Fibroblast of skin of back (primary cell): ENCODE measurements around the gene TMEFF2.
A peak's percentile ranks its signal among the peaks of the same experiment; 100 is the strongest.

Source experiments
- DNase-seq: peaks from one replicate; pipeline ENCODE4 v3.0.0-alpha.2; 2013

The TMEFF2 gene

GRCh38 chr2:192060161-192060560 is 134.6 kb downstream of the TMEFF2 start:
- DNase-seq, result no peak

GRCh38 chr2:192059266-192059665 is 135.5 kb downstream of the TMEFF2 start:
- DNase-seq, result no peak

GRCh38 chr2:192053921-192054320 is 140.8 kb downstream of the TMEFF2 start:
- no peak for DNase-seq

- no peak for DNase-seq
These were observed 143.2 kb downstream of the TMEFF2 start for GRCh38 chr2:192051533-192051932.

GRCh38 chr2:192049362-192049761 is 145.4 kb downstream of the TMEFF2 start:
- no peak for DNase-seq

GRCh38 chr2:192047315-192048107 is 147.2 kb downstream of the TMEFF2 start:
- no peak for DNase-seq

GRCh38 chr2:192044496-192044895 is 150.2 kb downstream of the TMEFF2 start:
- no peak for DNase-seq

- no peak for DNase-seq
These were observed 151.4 kb downstream of the TMEFF2 start for GRCh38 chr2:192043216-192043870.

DNA sequence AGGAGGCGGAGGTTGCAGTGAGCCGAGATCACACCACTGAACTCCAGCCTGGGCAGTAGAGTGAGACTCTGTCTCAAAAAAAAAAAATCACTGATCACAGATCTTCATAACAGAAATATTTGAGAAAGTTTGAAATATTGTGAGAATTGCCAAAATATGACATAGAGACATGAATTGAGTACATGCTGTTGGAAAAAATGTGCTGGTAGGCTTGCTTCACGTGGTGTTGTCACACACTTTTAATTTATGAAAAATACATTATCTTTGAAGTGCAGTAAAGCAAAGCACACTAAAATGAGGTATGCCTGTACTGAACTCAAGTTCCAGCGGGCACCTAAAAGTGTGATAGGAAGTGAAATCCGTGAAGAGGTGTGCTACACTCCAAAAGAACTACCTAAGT is 152.6 kb downstream of the TMEFF2 start:
- no peak for DNase-seq

GRCh38 chr2:192038110-192038509 is 156.6 kb downstream of the TMEFF2 start:
- no peak for DNase-seq

DNA sequence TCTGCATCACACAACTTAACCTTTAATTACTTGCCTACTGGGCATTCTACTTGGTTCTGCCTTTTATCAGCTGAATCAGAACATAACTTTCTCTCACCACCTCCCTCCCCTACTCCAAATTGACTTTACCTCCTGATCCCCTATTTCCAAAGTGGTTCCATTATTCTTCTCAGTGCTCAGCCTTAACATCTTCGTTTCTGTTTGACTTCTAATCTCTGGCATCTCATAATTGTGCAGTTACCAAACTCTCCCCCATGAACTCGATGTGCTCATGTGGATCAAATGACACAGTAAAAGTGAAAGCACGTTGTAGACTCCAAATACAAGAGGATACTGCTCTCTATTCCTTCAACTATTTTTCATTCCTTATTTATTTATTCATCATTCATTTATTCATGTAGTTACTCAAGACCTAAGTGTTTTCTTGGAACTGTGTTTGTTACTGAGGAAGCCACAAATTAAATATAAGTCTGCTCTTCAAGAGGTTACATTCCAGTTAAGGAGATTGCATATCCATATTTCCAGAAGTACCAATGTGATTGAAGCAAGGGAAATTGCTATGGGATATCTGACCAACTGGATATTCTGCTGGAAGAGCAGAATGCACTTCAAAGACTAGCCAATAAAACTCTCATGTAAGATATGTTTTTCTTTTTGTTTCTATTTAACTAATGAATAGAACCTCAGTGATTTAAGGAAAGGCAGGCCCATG is 158.8 kb downstream of the TMEFF2 start:
- DNase-seq, result peak; percentile 27

DNA sequence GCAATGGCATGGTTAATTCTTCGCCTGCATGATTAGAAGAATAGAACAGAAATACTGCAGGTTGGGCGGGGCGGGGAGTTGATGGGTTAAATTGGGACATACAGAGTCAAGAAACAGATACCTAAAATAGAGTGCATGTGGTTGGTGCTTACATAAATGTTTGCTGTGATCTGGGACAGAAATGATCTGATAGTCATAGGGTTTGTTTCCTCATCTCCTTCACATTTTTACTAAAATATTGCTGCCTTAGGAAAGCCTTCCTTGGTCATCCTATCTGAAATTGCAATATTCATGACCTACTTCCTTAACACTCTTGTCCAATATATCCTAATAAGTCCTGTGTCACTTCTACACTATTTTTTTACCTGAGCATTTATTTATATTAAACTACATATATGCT is 163.9 kb downstream of the TMEFF2 start:
- DNase-seq, result no peak

- no peak for DNase-seq
These were observed 164.4 kb downstream of the TMEFF2 start for GRCh38 chr2:192030289-192030688.

GRCh38 chr2:192029089-192029488 is 165.6 kb downstream of the TMEFF2 start:
- DNase-seq, result peak; percentile 22

DNA sequence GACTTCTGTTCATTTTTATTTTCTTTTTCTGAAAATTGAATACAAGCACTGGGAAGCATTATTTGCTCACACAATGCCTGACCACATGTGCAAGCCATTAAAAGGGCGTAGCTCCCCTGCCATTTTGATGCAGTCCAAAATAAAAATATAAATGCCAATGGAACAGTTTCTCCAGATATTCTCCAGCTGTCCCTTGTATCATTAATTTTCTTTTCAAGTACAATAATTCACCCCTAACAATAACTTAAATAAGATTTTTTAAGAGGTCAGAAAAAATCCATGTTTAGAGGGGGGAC is 168.0 kb downstream of the TMEFF2 start:
- DNase-seq, result no peak

DNA sequence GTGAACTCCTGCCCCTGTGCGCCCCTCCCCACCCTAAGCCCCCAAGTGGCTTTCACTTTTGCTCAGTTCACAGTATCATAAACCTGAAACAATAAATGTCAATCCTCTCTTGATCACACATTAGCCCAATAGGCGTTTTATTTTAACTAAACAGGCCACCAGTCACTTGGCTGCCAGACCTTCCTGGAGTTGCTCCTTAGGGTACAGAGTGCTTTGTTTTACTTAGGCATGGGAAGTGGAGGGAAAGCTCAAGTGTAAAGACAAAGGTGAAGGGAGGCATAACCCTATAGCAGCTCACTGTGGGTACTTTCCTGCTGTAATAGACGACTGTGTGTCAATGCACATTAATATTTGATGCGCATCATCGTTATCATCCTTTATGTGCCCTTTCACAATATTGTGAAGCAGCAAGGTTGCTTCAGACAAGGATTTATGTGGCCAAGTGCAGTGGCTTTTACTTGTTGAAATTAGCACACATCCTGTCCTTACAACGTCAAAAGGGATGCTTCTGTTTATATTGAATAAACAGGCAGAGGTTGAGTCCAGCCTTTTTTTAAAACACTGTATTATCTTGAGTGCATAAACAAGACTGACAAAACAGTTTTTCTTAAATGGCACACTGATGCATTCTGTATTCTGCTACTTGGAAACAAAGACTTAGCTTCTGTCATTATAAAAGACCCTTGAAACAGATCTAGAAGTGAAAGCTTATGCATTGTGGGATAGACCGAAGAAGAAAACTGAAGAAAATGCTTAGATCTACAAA is 168.5 kb downstream of the TMEFF2 start:
- DNase-seq, result no peak

- DNase-seq, result no peak
These were observed 169.1 kb downstream of the TMEFF2 start for GRCh38 chr2:192025637-192026036.

- no peak for DNase-seq
These were observed 171.7 kb downstream of the TMEFF2 start for GRCh38 chr2:192023006-192023405.

- no peak for DNase-seq
These were observed 176.9 kb downstream of the TMEFF2 start for GRCh38 chr2:192017844-192018243.

DNA sequence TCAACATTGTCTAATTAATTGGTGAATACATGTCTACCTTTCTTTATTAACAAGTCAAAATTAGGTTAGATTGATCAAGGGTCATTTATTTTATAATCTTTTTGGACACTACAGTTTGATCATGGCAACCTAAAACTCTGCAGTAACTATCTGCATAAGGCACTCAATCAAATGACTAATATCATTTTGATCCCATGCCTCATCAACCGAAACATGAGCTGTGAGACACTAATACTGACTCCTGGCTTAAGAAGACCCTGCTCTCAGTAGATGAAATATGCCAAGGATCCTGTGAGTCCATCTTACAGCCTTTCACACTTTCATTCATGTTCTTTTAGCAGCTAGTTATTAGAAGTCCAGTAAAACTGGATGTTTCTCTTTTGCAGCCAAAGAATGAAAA is 178.5 kb downstream of the TMEFF2 start:
- peak; percentile 75 for DNase-seq

GRCh38 chr2:192013211-192013610 is 181.5 kb downstream of the TMEFF2 start:
- no peak for DNase-seq

GRCh38 chr2:192011196-192011595 is 183.5 kb downstream of the TMEFF2 start:
- DNase-seq, result peak; percentile 75

DNA sequence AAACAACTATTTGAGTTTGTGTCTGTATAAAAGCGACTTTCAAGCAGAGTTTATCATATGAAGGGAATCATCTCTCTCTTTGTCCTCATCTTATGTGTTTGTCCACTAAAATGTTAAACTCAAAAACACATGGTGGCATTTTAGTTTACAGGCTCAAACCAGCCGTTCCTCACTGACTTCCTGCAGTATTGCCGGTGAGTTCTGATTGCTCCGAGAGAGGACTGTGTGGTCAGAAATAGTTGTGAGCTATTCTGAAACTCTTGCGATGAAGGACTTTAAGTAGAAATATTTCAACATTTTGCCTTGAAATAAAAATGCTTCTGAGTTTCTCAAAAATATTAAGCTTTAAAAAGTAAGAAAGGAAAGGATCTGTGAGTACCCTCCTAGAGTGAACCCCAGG is 184.7 kb downstream of the TMEFF2 start:
- DNase-seq, result no peak
